T-helper 22 cell (primary cell): ENCODE data around the gene NT5E.

Source experiments
- DNase-seq: peaks from one replicate; pipeline ENCODE4 v3.0.0-alpha.2; 2020; ENCODE audit warnings: low read depth

The NT5E gene

GRCh38 chr6:85421972-85422371, 27.9 kb upstream of the NT5E start:
- DNase-seq = no peak

GRCh38 chr6:85422996-85423395, 26.9 kb upstream of the NT5E start:
- no peak for DNase-seq

GRCh38 chr6:85424981-85425380, 24.9 kb upstream of the NT5E start:
- DNase-seq = no peak

- no peak for DNase-seq
These were observed 23.9 kb upstream of the NT5E start for GRCh38 chr6:85425997-85426396.

- no peak for DNase-seq
These were observed 21.4 kb upstream of the NT5E start for GRCh38 chr6:85428486-85428885.

GRCh38 chr6:85429346-85429745, 20.5 kb upstream of the NT5E start:
- DNase-seq = no peak

GRCh38 chr6:85431271-85431670, 18.6 kb upstream of the NT5E start:
- no peak for DNase-seq

GRCh38 chr6:85432554-85432953, 17.3 kb upstream of the NT5E start:
- DNase-seq = no peak

- DNase-seq = no peak
These were observed 14.0 kb upstream of the NT5E start for GRCh38 chr6:85435851-85436250.

- DNase-seq = no peak
These were observed 13.5 kb upstream of the NT5E start for GRCh38 chr6:85436411-85436810.

GRCh38 chr6:85436939-85437495, 12.9 kb upstream of the NT5E start:
- no peak for DNase-seq

- DNase-seq = no peak
These were observed 6.3 kb upstream of the NT5E start for GRCh38 chr6:85443349-85444117.

GRCh38 chr6:85449388-85449817, 480 bp upstream of the NT5E start:
- no peak for DNase-seq

- DNase-seq = no peak
These were observed 1.9 kb downstream of the NT5E start for GRCh38 chr6:85451565-85452306.

- no peak for DNase-seq
These were observed 2.6 kb downstream of the NT5E start for GRCh38 chr6:85452441-85452881.

GRCh38 chr6:85453052-85453451, 3.2 kb downstream of the NT5E start:
- DNase-seq = no peak

- DNase-seq = no peak
These were observed 3.6 kb downstream of the NT5E start for GRCh38 chr6:85453490-85453889.

- no peak for DNase-seq
These were observed 5.7 kb downstream of the NT5E start for GRCh38 chr6:85455471-85456026.

- DNase-seq = no peak
These were observed 6.9 kb downstream of the NT5E start for GRCh38 chr6:85456782-85457181.

- DNase-seq = no peak
These were observed 8.3 kb downstream of the NT5E start for GRCh38 chr6:85458184-85458583.

- DNase-seq = no peak
These were observed 8.9 kb downstream of the NT5E start for GRCh38 chr6:85458782-85459181.

- DNase-seq = no peak
These were observed 9.5 kb downstream of the NT5E start for GRCh38 chr6:85459224-85459901.
